ENCODE measurements around the gene NTRK3.

Gene NTRK3

GRCh38 chr15:87929841-87930240 lies 326.7 kb downstream of the NTRK3 start:
- DNase-seq: no peak

- no peak for DNase-seq
These were observed 332.1 kb downstream of the NTRK3 start for GRCh38 chr15:87924433-87924832.

GRCh38 chr15:87919064-87919463 lies 337.5 kb downstream of the NTRK3 start:
- no peak for DNase-seq

GRCh38 chr15:87917480-87917879 lies 339.1 kb downstream of the NTRK3 start:
- no peak for DNase-seq

- no peak for DNase-seq
These were observed 340.3 kb downstream of the NTRK3 start for GRCh38 chr15:87916208-87916607.

GRCh38 chr15:87910301-87910700 lies 346.2 kb downstream of the NTRK3 start:
- no peak for DNase-seq

- DNase-seq: no peak
These were observed 348.7 kb downstream of the NTRK3 start for GRCh38 chr15:87907676-87908446.

GRCh38 chr15:87906444-87906843 lies 350.1 kb downstream of the NTRK3 start:
- DNase-seq: no peak

- no peak for DNase-seq
These were observed 353.6 kb downstream of the NTRK3 start for GRCh38 chr15:87902772-87903426.

- no peak for DNase-seq
These were observed 354.4 kb downstream of the NTRK3 start for GRCh38 chr15:87901926-87902690.

GRCh38 chr15:87901008-87901407 lies 355.5 kb downstream of the NTRK3 start:
- no peak for DNase-seq

GRCh38 chr15:87896936-87897335 lies 359.6 kb downstream of the NTRK3 start:
- no peak for DNase-seq

GRCh38 chr15:87887177-87887576 lies 369.4 kb downstream of the NTRK3 start:
- DNase-seq: no peak

- DNase-seq: no peak
These were observed 375.5 kb downstream of the NTRK3 start for GRCh38 chr15:87881026-87881425.

GRCh38 chr15:87877822-87878542 lies 378.6 kb downstream of the NTRK3 start:
- no peak for DNase-seq

GRCh38 chr15:87877114-87877810 lies 379.3 kb downstream of the NTRK3 start:
- no peak for DNase-seq

GRCh38 chr15:87874896-87875711 lies 381.4 kb downstream of the NTRK3 start:
- DNase-seq: no peak

GRCh38 chr15:87873516-87873915 lies 383.0 kb downstream of the NTRK3 start:
- no peak for DNase-seq

- no peak for DNase-seq
These were observed 384.7 kb downstream of the NTRK3 start for GRCh38 chr15:87871731-87872320.

GRCh38 chr15:87871258-87871681 lies 385.3 kb downstream of the NTRK3 start:
- no peak for DNase-seq

GRCh38 chr15:87866961-87867360 lies 389.6 kb downstream of the NTRK3 start:
- DNase-seq: no peak

Data from SHP77 treated with DMSO at 0.1 percent for 48 hours (cell line).